ENCODE results near the gene HTR7.
"Not testable (repeated sequence)": the region's sequence is repeated elsewhere in the genome, so short reads cannot be mapped to it uniquely, and the experiment has no call there.

The HTR7 gene

DNA sequence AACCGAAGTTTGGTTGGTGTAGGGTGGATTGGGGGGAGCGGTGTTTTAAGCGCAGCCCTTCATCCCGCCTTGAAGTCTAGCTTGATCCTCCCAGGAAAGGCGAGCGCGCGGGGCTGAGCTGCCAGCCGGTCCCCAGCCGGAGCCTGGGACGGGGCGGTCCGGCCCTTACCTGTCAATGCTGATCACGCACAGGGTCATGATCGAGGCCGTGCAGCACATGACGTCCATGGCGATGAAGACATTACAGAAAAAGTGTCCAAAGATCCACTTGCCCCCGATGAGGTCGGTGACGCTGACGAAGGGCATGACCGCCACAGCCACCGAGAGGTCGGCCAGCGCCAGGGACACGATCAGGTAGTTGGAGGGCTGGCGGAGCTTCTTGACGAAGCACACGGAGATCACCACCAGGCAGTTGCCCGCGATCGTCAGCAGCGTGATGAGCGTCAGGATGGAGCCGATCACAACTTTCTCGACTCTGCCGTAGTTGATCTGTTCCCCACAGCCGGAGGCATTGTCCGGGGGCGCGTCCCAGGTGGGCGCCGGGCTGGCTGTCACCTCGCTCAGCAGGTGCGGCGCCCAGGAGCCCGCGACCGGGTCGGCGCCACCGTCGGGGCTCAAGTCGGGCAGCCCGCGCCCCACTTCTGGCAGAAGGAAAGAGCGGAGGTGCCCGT lies 740 bp downstream of the HTR7 start:
- no peak for DNase-seq

DNA sequence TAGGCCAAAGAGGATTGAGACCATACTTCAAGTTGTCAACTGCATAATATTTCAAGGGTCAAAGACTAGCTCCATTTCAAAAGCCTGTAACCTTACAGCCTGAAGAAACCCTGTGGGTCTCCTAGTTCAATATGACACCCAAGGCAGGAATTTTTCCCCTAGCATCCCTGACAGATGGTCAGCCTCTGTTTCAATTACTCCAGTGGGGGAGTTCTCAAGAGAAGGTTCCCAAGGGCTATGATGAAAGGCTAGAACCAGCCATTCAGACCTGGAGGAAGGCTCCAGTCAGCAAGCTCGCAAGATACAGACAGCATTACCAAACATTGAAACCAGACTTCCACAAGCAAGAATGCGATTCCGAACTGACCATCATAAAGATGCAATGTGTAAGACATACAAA lies 1.6 kb downstream of the HTR7 start:
- no peak for DNase-seq

DNA sequence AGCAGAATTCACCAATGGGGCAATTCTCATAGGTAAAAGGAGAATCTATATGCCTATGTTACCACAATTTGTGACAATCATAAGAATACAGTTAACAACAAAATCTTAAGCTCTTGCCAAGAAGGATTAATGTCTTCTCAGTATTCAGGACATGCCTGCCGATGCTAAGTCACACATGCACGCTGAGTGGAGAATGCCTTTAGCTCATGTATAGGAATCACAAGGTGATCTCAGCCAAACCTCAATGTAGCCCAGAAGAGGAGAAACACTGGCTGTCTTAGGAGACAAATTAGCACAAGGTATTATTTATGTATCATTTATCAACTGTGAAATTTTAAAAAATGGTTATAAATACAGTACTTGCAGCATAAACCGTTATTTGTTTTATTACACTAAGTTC lies 2.7 kb downstream of the HTR7 start:
- DNase-seq = no peak

DNA sequence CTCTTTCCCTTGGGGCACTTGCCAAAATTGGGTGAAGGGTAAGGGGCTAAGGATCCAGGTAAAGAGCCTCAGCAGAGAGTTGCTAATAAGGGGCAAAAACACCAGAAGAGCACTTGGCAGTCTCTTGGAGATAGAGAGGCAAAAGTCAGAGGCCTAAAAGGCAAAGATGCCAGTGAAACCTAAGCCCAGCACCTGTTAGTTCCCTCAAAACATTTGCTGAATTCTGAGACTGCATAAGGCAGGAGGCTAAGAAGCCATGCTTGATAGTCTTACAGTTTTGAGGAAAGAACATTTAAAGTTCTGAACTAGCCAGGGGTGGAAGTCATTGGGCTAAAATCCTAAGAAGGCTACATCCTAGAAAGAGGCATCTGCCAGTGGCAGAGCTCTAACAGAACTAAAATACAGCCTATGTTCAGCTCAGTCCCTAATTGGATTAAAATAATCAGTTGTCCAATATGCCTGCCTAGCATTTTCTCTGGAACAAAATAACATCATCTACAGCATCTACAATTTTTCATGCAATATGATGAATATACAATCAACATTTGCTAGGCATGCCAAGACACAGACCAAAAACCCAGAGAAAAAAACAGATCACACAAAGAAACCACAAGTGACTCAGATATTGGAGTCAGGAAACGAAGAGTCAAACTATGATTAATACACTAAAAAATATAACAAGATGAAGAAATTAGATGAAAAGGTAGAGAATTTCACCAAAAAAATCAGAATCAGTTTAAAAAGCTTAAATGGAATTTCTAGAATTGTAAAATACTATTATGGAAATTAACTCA lies 7.7 kb downstream of the HTR7 start:
- no peak for DNase-seq

DNA sequence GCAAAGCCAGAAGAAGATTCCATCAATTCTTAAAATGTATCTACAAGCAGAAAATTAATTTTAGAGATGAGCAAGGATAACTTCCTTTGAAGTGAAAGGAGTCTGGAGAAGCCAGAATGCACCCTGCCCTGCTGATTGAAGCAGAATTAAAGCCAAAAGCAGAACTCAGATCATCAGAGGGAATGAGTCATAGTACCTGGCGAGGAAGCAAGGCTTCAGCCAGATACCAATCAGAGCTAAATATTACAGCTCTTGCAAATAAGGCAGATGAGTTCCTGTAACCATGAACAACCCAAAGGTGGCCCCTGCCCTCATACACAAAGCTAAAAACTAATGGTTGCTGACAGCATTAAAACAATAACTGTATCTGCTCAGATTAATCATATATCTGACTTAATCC lies 10.4 kb downstream of the HTR7 start:
- DNase-seq = no peak

DNA sequence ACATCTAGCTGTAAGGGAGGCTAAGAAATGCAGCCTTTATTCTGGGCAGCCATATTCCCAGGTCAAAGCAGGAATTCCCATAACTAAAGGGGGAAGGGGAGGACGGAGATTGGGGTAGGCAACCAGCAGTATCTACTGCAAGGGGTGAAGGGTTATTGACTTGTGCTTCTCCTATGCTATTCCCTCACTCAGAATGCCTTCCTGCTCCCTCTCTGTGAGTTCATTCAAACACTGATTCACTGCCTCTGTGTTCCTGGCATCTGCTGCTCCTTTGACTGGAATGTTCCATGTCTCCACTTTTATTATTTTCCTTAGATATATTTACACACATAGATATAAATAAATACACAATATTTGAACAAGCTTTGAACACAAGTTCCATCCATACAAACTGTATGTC lies 11.1 kb downstream of the HTR7 start:
- DNase-seq = no peak

DNA sequence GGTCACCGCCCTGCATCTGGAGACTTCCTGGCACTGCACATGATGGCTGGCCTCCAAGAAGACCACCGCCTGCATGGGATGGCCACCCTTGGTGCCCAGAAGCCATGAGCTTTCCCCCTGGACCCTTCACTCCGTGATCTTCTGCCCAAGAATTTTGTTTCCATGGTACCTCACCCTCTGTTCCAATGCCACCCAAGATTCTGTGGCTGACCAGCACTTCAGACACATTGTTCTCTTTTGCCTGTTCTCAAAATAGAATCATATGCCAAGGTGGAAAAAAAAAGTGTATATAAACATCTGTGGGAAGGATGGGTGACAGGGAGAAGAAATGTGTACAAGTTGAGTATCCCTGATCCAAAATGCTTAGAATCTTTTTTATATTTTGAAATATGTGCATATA lies 12.1 kb downstream of the HTR7 start:
- DNase-seq = no peak

DNA sequence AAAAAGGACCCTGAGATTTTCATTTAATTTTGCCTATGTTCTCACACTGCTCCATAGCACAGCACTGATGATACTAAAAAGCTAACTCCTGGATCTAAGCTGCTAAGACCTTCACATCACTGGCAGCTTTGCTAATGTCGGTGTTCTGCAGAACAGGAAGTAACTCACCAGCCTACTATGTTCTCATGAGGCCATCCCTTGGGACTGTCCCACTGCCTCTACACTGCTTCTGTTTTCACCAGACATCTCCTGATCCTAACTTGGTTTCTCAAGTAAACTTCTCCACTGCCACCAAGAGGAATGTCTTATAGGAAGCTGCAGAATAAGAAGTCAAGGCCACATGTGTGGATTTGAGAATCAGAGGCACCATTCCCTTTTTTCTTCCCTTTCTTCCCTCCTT lies 15.1 kb downstream of the HTR7 start:
- no peak for DNase-seq

DNA sequence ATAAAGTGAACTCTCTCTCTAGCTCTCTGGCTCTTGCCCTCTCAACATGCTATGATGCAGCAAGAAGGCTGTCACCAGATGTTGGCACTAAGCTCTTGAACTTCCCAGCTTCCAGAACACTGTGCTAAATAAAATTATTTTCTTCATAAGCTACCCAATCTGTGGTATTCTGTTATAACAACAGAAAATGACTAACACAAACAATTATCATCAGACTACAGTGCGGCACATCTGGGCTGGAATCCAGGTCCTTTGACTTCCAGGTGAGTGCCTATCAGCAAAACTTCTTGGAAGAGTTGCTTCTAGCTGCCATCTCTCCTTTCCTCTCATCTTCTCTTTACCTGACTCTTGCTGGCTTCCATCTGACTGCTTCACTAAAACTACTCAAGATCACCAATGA lies 20.4 kb downstream of the HTR7 start:
- no peak for DNase-seq

DNA sequence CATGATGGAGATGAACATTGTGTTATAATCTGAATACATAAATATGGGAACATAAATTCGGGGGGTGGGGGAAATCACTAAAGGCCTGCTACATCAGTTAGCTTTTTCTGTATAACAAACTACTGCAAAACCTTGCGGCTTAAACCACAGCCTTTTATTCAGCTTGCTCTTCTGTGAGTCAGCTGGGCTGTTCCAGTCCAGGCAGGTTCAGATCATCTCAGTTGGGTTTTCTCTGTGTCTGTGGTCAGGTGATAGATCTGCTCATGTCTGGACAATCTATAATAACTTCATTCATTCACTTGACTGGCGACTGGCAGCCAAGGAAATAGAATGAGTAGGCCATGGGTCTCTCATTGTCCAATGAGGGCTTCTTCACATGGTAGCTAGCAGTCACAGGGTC lies 23.5 kb downstream of the HTR7 start:
- DNase-seq = no peak

DNA sequence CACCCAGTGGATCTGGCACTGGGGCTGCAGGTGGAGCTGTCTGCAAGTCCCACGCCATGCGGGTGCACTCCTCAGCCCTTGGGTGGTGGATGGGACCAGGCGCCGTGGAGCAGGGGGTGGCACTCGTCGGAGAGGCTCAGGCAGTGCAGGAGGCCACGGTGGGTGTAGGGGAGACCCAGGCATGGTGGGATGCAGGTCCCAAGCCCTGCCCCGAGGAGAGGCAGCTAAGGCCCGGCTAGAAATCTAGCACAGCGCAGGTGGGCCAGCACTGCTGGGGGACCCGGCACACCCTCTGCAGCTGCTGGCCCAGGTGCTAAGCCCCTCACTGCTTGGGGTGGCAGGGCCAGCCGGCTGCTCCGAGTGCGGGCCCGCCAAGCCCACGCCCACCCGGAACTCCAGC lies 25.7 kb downstream of the HTR7 start:
- no peak for DNase-seq

DNA sequence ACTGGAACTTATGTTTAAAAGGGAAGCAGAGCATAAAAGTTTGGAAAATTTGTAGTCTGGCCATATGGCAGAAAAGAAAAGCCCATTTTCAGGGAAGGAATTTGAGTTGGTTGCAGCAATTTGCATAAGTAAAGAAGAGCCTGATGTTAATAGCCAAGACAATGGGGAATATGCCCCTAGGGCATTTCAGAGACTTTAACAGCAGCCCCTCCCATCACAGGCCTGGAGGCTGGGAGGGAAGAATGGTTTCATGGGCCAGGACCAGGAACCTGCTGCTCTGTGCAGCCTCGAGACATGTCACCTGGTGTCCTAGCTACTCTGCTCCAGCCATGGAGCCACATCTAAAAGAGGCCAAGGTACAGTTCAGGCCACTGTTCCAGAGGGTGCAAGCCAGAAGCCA lies 35.3 kb downstream of the HTR7 start:
- no peak for DNase-seq

DNA sequence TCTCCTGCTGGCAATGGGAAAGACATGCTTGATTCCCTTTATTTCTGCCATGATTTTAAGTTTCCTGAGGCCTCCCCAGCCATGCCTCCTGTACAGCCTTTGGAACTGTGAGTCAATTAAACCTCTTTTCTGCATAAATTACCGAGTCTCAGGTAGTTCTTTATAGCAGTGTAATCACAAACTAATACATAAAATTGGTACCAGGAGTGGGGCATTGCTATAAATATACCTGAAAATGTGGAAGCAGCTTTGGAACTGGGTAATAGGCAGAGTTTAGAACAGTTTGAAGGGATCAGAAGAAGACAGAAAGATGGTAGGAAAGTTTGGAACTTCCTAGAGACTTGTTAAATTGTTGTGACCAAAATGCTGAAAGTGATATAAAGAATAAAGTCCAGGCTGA lies 36.0 kb downstream of the HTR7 start:
- not testable (repeated sequence) for DNase-seq

DNA sequence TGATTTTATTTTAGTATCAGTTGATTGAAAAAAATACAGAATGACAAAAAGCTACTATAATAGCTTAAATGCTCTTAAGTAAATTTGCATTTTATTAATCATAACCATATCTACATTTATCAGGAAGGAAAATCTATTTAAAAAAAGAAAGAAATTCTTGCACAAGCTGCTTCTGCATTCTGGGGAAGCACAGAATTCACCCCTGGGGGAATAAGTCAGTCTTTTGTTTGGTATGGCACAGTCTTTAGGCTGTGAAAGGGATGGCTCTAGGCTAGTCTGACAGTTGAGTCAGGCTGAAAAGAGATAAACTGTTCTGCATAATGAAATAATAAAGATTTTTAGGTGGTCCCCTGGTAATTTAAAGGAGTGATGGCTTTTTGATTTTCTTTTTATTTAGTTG lies 37.9 kb downstream of the HTR7 start:
- no peak for DNase-seq

DNA sequence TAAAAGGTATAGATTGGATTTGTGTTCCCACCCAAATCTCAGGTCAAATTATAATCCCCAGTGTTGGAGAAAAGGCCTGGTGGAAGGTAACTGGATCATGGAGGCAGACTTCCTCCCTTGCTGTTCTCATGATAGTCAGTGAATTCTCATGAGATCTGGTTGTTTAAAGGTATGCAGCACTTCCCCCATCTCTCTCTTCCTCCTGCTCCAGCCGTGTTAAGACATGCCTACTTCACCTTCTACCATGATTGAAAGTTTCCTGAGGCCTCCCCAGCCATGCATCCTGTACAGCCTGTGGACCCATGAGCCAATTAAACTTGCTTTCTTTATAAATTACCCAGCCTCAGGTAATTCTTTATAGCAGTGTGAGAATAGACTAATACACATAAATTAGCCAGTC lies 39.1 kb downstream of the HTR7 start:
- no peak for DNase-seq

DNA sequence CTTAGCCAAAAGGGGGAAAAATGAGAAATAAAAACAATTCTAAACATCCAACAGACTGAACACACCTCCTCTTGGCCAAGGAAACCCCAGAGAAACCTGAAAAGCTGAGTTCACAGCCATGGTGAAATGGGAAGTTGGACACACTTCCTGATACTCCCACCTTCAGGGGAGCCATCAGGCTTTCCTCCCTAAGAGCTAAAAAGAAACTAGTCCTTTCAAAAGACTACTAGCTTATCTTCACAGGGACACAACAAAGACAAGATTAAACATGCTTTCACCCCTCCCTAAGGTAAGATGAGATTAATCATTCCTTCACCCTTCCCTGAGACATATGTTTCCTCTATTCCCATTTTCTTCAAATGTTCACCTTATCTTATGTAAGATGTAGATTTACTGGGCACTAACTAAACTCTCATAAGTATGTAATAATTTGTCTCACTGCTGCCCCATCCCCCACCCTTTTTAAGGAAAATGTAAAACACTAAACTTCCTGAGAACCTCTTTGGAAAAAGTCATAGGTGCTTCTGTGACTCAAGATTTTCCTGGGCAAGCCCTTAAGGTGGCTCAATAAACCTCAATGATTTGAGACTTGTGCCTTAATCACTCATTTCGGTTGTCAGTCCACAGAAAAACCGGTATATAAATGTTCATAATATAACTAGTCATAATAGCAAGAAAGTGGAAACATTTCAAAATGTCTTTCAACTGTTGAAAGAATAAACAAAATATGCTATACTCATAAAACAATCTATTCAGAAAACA lies 40.5 kb downstream of the HTR7 start:
- DNase-seq = no peak

DNA sequence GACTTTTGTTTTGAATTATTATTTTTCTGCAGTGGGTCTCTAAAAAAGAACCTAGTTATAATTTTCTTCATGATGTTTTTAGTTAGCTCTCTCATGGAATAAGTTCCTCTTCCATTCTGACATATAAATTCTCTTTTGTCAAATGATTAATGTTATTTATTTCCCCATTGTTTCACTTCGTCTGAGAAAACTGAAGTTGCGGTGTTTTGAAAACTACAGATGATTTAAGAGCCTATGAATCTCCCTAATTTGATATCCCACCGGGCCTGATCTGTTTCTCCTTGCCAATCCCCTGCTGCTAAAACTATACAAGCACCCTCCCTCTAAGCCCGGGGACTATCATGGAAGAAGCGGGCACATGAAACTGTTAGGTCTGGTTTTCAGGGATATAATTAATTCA lies 41.4 kb downstream of the HTR7 start:
- DNase-seq = no peak

DNA sequence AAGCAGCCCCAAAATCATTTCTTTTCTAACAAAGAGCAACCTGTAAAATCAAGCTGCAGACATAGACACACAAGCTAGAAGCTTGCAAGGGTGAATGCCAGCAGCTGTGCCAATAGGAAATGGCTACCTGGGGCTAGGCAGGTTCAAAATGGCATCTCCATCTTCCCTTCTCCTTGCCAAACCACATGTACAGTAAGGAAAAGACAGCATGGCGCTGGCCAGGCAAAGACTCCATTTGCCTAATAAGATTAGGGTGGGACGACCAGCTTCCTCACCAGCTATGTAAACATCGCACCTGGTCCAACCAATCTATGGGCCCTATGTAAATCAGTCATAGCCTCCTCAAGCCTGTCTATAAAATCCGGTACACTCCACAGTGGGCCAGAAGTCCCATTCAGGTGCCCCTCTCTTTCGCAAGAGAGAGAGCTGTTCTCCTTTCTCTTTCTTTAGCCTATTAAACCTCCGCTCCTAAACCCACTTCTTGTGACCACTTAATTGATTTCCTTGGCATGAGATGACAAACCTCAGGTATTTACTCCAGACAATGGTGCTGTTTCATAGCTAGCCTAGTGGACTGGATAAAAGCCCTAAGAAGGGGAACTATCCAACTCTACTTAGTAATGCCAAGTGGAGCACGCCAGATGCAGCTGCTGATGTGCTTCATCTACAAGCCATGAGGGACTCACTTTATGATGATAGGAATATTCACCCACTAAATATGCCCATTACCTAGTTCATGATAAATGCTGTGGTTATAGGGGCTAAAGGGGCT lies 44.1 kb downstream of the HTR7 start:
- DNase-seq = no peak

DNA sequence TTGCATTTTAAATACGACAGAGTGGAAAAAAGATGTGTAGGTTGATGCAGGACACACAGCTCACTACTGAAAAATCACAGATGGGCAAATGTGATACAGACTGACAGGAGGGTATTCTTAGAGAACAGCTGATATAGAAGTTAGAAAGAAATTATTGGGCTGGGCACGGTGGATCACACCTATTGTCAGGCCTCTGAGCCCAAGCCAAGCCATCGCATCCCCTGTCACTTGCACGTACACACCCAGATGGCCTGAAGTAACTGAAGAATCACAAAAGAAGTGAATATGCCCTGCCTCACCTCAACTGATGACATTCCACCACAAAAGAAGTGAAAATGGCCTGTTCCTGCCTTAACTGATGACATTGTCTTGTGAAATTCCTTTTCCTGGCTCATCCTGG lies 50.7 kb downstream of the HTR7 start:
- not testable (repeated sequence) for DNase-seq

DNA sequence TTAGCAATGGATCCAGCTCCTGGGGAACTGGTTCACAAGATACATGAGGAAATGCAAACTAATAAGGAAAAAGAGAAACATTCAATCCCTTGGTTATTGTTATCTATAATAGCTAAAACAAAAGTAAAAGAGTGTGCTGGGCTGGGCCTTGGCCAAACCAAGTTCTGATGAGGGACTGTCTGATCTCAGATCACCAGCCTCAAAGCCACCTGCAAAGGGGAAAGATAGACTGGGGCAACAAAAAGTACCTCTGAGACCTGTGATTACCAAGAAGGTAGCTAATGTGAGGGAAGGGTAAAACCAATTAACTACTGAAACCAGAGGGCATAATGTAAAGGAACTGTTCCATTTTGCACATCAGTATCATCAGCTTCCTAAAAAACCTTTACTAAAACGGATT lies 51.2 kb downstream of the HTR7 start:
- DNase-seq = no peak

DNA sequence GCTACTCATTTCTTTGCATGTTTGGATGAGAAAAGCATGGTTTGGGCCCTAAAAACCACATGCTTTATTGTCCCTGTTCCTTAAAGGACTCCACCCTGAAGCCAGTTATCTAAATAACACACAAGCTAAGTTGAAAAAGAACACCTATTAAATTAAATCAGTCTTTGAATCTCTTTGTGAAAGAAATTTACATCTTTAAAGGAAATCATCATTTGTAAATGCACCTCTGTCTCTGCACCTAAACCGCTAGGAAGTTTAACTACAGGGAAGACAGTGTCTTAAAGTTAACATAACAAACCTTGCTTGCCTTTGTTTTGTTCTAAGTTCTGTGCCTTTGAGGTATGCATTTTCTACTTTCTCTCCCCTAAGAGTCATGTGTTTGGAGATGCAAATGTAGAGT lies 52.6 kb downstream of the HTR7 start:
- DNase-seq = no peak

DNA sequence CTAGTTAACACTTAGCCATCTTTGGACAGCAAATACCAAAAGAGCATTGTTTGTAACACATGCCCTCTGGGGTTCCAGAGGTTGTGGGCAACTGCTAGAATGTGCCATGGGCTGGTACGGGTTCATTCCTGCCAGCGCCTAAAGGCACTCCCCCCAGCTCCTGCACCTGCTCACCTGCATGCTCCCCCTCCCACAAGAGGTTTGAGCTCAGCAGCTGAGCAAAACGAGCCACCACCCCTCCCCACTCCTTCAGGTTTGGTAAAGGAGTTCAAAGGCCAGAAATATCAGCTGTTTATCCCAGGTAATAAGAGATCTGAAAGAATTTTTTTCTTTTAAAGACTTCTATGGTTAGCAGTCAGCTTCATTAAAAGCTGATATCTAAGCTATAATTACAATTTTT lies 53.5 kb downstream of the HTR7 start:
- DNase-seq = no peak

DNA sequence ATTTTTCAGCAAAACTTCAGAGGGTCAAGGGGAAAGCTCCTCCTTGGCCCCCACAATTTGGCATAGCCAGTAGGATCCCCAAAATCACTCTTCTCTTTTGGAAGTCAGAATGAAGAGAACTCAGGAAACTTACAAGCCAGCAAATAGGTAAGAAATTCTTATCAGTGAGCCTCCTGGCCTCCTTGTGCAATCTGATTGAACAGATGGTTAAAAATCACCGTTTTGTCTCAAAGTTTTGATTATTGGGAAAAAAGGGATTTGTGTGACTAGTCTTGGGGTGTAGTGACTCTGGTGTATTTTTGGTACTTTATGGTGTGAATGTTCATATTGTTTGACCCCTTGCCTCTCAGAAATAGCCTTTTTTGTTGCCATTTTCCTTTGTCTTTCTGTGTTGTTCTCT lies 56.2 kb downstream of the HTR7 start:
- no peak for DNase-seq

All from NCI-H2081 (cell line).